Neural cell (in vitro differentiated cells): Measurements from ENCODE around the gene CFAP299. TPM values are rescaled to one million over a fixed set of nuclear protein-coding genes. Genes with fewer than 3 reads are reported as not detected.

Experiments used
- H2AFZ ChIP-seq: fragments of 200-600, 300-800 bp; sonication (generic), shearing (Covaris generic); 2 replicates; pipeline ENCODE4 v1.6.0; 2014; ENCODE audit warnings: low read depth, mild to moderate bottlenecking, antibody characterized with exemption, low read length, moderate library complexity
- H3F3A ChIP-seq: fragments of 200-600 bp; shearing (Covaris generic); 2 replicates; pipeline ENCODE4 v1.6.1; 2016; ENCODE audit warnings: mild to moderate bottlenecking, moderate library complexity, mixed read lengths, antibody characterized with exemption, low read length; ENCODE audit not compliant: insufficient read depth, poor library complexity, severe bottlenecking
- H3K27ac ChIP-seq: fragments of 200-600, 300-800 bp; sonication (generic), shearing (Covaris generic); 2 replicates; pipeline ENCODE4 v1.5.1; 2014; ENCODE audit warnings: mild to moderate bottlenecking, low read length, moderate library complexity
- H3K27me3 ChIP-seq: fragments of 300-800, 200-600 bp; sonication (generic), shearing (Covaris generic); 2 replicates; pipeline ENCODE4 v1.6.0; 2014; ENCODE audit warnings: mild to moderate bottlenecking, low read depth, low read length, moderate library complexity; ENCODE audit not compliant: insufficient read depth
- H3K36me3 ChIP-seq: fragments of 300-800, 200-600 bp; sonication (generic), shearing (Covaris generic); 2 replicates; pipeline ENCODE4 v1.5.1; 2014; ENCODE audit warnings: mild to moderate bottlenecking, antibody characterized with exemption, low read length, moderate library complexity; ENCODE audit not compliant: insufficient read depth
- H3K4me2 ChIP-seq: fragments of 300-800, 200-600 bp; sonication (generic), shearing (Covaris generic); 2 replicates; pipeline ENCODE4 v1.6.0; 2014; ENCODE audit warnings: mild to moderate bottlenecking, low read length
- H3K4me3 ChIP-seq: fragments of 300-800, 200-600 bp; sonication (generic), shearing (Covaris generic); 2 replicates; pipeline ENCODE4 v1.5.1; 2014; ENCODE audit warnings: mild to moderate bottlenecking, low read length, moderate library complexity
- H3K79me2 ChIP-seq: fragments of 200-600 bp; shearing (Covaris generic); replicated peaks from 2 replicates; pipeline ENCODE4 v1.6.0; 2014; ENCODE audit warnings: mild to moderate bottlenecking, low read length, moderate library complexity; ENCODE audit not compliant: insufficient read depth
- H3K9ac ChIP-seq: fragments of 300-800, 200-600 bp; sonication (generic), shearing (Covaris generic); 2 replicates; pipeline ENCODE4 v1.6.1; 2016; ENCODE audit warnings: mild to moderate bottlenecking, low read length, mixed read lengths
- H3K9me2 ChIP-seq: fragments of 200-600 bp; shearing (Covaris generic); 2 replicates; pipeline ENCODE4 v1.6.1; 2016; ENCODE audit warnings: mild to moderate bottlenecking, low read length, mixed read lengths; ENCODE audit not compliant: insufficient read depth
- H3K9me3 ChIP-seq: fragments of 200-600, 300-800 bp; sonication (generic), shearing (Covaris generic); 2 replicates; pipeline ENCODE4 v1.6.1; 2016; ENCODE audit warnings: mild to moderate bottlenecking, mixed run types, low read length, moderate library complexity, mixed read lengths
- H4K20me1 ChIP-seq: fragments of 200-600 bp; shearing (Covaris generic); 2 replicates; pipeline ENCODE4 v1.6.1; 2016; ENCODE audit warnings: mild to moderate bottlenecking, mixed run types; ENCODE audit not compliant: insufficient read depth
- EP300 ChIP-seq: fragments of 450-650 bp; conservative IDR thresholded peaks from 2 replicates; pipeline ENCODE4 v1.6.1; 2014; ENCODE audit warnings: antibody characterized with exemption, mild to moderate bottlenecking, moderate library complexity; ENCODE audit not compliant: poor library complexity, severe bottlenecking
- EZH2 ChIP-seq: fragments of 200-600, 300-800 bp; shearing (Covaris generic), sonication (generic); IDR thresholded peaks from 2 replicates; pipeline ENCODE4 v1.6.1; 2014; ENCODE audit warnings: antibody characterized with exemption, low read length, borderline replicate concordance, mild to moderate bottlenecking; ENCODE audit not compliant: insufficient read depth, poor library complexity, severe bottlenecking
- MXI1 ChIP-seq: fragments of 450-650 bp; conservative IDR thresholded peaks from 2 replicates; pipeline ENCODE4 v1.6.1; 2014; ENCODE audit warnings: antibody characterized with exemption, mild to moderate bottlenecking; ENCODE audit not compliant: poor library complexity, severe bottlenecking
- POLR2AphosphoS5 ChIP-seq: IDR thresholded peaks from 2 replicates; pipeline ENCODE4 v1.6.1; 2012
- RAD21 ChIP-seq: fragments of 450-650 bp; conservative IDR thresholded peaks from 2 replicates; pipeline ENCODE4 v1.6.1; 2014; ENCODE audit warnings: antibody characterized with exemption, mild to moderate bottlenecking, moderate library complexity
- SMC3 ChIP-seq: fragments of 450-650 bp; conservative IDR thresholded peaks from 2 replicates; pipeline ENCODE4 v1.6.1; 2014; ENCODE audit warnings: antibody characterized with exemption, mild to moderate bottlenecking, moderate library complexity; ENCODE audit not compliant: poor library complexity
- TAF1 ChIP-seq: IDR thresholded peaks from 2 replicates; pipeline ENCODE4 v1.6.1; 2012; ENCODE audit warnings: low read depth
- polyA plus RNA-seq: library from polyadenylated mRNA; depleted of rRNA; stranded (reverse); fragments of >200 nt; gene quantifications from 2 replicates; pipeline ENCODE4 v1.2.3, GENCODE V29; 2014
- TF ChIP-seq, protein P1 (sequence below): fragments of 450-650 bp; IDR thresholded peaks from 2 replicates; pipeline ENCODE4 v1.5.1; 2014; ENCODE audit warnings: antibody characterized with exemption, mild to moderate bottlenecking, moderate library complexity; ENCODE audit not compliant: poor library complexity, severe bottlenecking
- TF ChIP-seq, protein P2 (sequence below): IDR thresholded peaks from 2 replicates; pipeline ENCODE4 v1.6.1; 2012; ENCODE audit warnings: borderline replicate concordance

CFAP299 gene
- polyA plus RNA-seq, 1 donor from 2014 or later = not detected

DNA sequence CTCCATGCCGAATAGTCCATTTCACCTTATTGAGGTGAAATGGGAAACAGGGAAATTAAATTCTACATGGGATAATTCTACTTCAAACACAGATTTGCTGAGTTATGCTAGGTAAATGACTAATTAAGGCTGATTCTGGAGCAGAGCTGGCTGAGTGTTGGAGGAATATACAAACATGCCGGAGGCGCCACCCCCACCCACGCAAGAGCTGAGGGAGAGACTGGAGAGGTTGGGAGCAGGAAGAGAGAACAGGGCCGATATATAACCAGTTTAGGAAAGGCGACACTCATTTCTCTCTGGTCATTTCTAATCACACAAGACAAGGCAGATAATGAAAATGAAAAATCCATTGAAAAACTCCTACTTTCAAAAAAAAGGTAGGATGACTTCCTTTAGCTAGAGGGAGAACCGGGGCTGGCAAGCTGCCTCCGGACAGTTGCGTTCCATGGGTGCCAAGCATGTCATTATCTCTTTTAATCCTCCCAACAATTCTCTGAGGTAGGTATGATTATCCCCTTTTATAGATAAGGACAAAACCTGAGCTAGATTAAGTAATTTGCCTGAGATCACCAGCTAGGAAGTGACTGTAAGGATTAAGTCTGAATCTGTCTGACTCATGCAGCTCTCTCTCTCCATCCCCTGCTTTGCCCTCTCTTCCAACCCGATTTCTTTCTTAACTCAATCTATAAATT is 27.6 kb upstream of the CFAP299 start:
- H3K36me3 ChIP-seq = no peaks in the 10 kb centered on the region
- H3K4me2 ChIP-seq = peak overlapping the region; percentile 40
- no peaks in the 10 kb centered on the region for H4K20me1 ChIP-seq
- H3K9me3 ChIP-seq = no peaks in the 10 kb centered on the region
- peaks cover 9% of the 10 kb centered on the region for H3F3A ChIP-seq
- TF ChIP-seq TAF1 = no peak
- TF ChIP-seq POLR2AphosphoS5 = no peak
- TF ChIP-seq, protein P1, sequence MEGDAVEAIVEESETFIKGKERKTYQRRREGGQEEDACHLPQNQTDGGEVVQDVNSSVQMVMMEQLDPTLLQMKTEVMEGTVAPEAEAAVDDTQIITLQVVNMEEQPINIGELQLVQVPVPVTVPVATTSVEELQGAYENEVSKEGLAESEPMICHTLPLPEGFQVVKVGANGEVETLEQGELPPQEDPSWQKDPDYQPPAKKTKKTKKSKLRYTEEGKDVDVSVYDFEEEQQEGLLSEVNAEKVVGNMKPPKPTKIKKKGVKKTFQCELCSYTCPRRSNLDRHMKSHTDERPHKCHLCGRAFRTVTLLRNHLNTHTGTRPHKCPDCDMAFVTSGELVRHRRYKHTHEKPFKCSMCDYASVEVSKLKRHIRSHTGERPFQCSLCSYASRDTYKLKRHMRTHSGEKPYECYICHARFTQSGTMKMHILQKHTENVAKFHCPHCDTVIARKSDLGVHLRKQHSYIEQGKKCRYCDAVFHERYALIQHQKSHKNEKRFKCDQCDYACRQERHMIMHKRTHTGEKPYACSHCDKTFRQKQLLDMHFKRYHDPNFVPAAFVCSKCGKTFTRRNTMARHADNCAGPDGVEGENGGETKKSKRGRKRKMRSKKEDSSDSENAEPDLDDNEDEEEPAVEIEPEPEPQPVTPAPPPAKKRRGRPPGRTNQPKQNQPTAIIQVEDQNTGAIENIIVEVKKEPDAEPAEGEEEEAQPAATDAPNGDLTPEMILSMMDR = no peak
- TF ChIP-seq, protein P2, sequence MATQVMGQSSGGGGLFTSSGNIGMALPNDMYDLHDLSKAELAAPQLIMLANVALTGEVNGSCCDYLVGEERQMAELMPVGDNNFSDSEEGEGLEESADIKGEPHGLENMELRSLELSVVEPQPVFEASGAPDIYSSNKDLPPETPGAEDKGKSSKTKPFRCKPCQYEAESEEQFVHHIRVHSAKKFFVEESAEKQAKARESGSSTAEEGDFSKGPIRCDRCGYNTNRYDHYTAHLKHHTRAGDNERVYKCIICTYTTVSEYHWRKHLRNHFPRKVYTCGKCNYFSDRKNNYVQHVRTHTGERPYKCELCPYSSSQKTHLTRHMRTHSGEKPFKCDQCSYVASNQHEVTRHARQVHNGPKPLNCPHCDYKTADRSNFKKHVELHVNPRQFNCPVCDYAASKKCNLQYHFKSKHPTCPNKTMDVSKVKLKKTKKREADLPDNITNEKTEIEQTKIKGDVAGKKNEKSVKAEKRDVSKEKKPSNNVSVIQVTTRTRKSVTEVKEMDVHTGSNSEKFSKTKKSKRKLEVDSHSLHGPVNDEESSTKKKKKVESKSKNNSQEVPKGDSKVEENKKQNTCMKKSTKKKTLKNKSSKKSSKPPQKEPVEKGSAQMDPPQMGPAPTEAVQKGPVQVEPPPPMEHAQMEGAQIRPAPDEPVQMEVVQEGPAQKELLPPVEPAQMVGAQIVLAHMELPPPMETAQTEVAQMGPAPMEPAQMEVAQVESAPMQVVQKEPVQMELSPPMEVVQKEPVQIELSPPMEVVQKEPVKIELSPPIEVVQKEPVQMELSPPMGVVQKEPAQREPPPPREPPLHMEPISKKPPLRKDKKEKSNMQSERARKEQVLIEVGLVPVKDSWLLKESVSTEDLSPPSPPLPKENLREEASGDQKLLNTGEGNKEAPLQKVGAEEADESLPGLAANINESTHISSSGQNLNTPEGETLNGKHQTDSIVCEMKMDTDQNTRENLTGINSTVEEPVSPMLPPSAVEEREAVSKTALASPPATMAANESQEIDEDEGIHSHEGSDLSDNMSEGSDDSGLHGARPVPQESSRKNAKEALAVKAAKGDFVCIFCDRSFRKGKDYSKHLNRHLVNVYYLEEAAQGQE = no peak
- no peak for TF ChIP-seq EZH2
- TF ChIP-seq RAD21 = no peak
- TF ChIP-seq EP300 = no peak
- TF ChIP-seq MXI1 = no peak
- no peak for TF ChIP-seq SMC3
- no peaks in the 10 kb centered on the region for H3K9me2 ChIP-seq
- H3K4me3 ChIP-seq = peak overlapping the region; percentile 37
- H3K79me2 ChIP-seq = no peaks in the 10 kb centered on the region
- no peaks in the 10 kb centered on the region for H3K27me3 ChIP-seq
- peak overlapping the region; percentile 93 for H3K27ac ChIP-seq
- H3K9ac ChIP-seq = peak overlapping the region; percentile 61
- H2AFZ ChIP-seq = no peak overlapping the region

DNA sequence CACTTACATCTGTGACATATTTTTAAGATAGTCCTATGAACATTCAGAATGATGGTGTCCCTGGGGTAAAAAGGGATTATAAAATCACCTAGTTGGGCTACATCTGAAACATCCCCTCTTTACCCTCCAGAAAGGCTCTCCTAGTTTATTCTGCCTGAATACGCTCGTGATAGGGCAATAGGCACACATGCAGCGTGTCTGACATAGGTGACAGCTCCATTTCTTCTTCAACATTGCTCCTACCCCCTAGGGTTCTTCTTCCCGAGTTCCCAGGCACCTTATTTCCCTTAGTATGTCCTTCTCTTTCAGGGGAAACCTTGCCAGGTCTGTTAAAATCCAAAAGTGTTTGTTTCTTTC is 27.1 kb upstream of the CFAP299 start:
- H3K27ac ChIP-seq = peak overlapping the region; percentile 93
- no peak overlapping the region for H3K4me2 ChIP-seq

More for the DNA sequence above, 27.1 kb upstream of the CFAP299 start:
- Histone ChIP-seq H3K27me3 (no peaks in the 10 kb centered on the region), H3K9ac (peak overlapping the region; percentile 61), H3K9me2 (no peaks in the 10 kb centered on the region), H3F3A (peaks cover 9% of the 10 kb centered on the region), H3K9me3 (no peaks in the 10 kb centered on the region), H3K79me2 (no peaks in the 10 kb centered on the region), H3K36me3 (no peaks in the 10 kb centered on the region), H4K20me1 (no peaks in the 10 kb centered on the region), H2AFZ (no peak overlapping the region), H3K4me3 (peak overlapping the region; percentile 37)
- no peak for TF ChIP-seq EZH2
- TF ChIP-seq, protein P2 = no peak
